GM12864 (cell line): ENCODE results near the gene FEM1B.

Experiments
- DNase-seq: peaks from one replicate; pipeline ENCODE4 v3.0.0-alpha.2; 2011; ENCODE audit warnings: low read depth
- H3K4me3 ChIP-seq: 2 replicates; pipeline ENCODE4 v1.5.1; 2011; ENCODE audit warnings: mild to moderate bottlenecking, low read depth, low read length, control low read depth
- CTCF ChIP-seq: IDR thresholded peaks from 2 replicates; pipeline ENCODE4 v1.5.1; 2011; ENCODE audit warnings: low read depth, mild to moderate bottlenecking, moderate library complexity, low read length, control low read depth, inconsistent platforms; ENCODE audit errors: missing control alignments

Gene FEM1B

GRCh38 chr15:68332266-68332665 is 54.7 kb downstream of the FEM1B start:
- no peak for TF ChIP-seq CTCF
- DNase-seq = no peak
- no peak overlapping the region for H3K4me3 ChIP-seq

GRCh38 chr15:68333775-68334470 is 56.4 kb downstream of the FEM1B start:
- no peak overlapping the region for H3K4me3 ChIP-seq
- TF ChIP-seq CTCF = no peak
- no peak for DNase-seq

- H3K4me3 ChIP-seq = no peak overlapping the region
- no peak for DNase-seq
- no peak for TF ChIP-seq CTCF
Observed at GRCh38 chr15:68334661-68335124, 57.1 kb downstream of the FEM1B start.

- DNase-seq = no peak
- no peak for TF ChIP-seq CTCF
- H3K4me3 ChIP-seq = no peak overlapping the region
Observed at GRCh38 chr15:68335251-68335650, 57.7 kb downstream of the FEM1B start.

- DNase-seq = no peak
- no peak for TF ChIP-seq CTCF
- H3K4me3 ChIP-seq = no peak overlapping the region
Observed at GRCh38 chr15:68335655-68336054, 58.1 kb downstream of the FEM1B start.

GRCh38 chr15:68336516-68336915 is 59.0 kb downstream of the FEM1B start:
- no peak for TF ChIP-seq CTCF

GRCh38 chr15:68337826-68338225 is 60.3 kb downstream of the FEM1B start:
- H3K4me3 ChIP-seq = no peak overlapping the region
- no peak for TF ChIP-seq CTCF
- DNase-seq = no peak

More at GRCh38 chr15:68336516-68336915, 59.0 kb downstream of the FEM1B start:
- DNase-seq = no peak
- no peak overlapping the region for H3K4me3 ChIP-seq
